ENCODE data around the gene TGFBR3. TPM values are rescaled to one million over a fixed set of nuclear protein-coding genes. Genes with fewer than 3 reads are reported as not detected.

The TGFBR3 gene
- total and polyA plus RNA-seq, 2 of the 4 experiments (the other 2 are of a cell fraction) = 3.0 to 11.3 TPM

GRCh38 chr1:91755702-91756287, 130.2 kb downstream of the TGFBR3 start:
- ATAC-seq (ENCODE audit: low read depth) = no peak
- WGBS, 2 experiments (ENCODE audit: extremely low coverage in 2 of 2, insufficient read length in 1 of 2) = 93% methylated on average over 3 of the region's 6 CpGs; no CpG with 5 or more reads in 1 of the 2 experiments
- no peak overlapping the region for H2BK15ac ChIP-seq (ENCODE audit: low read depth, low read length)
- POLR2A ChIA-PET (ENCODE audit: unreplicated experiment) = no interaction called here
- H3K9me1 ChIP-seq (ENCODE audit: insufficient read depth, low read length) = peaks cover 4% of the 10 kb centered on the region; the same call in 1 of the 2 replicates
- no peak overlapping the region for H4K5ac ChIP-seq (ENCODE audit: low read depth, low read length)
- no peak overlapping the region for H3K14ac ChIP-seq (replicated peaks; ENCODE audit: low read depth, low read length)
- no peaks in the 10 kb centered on the region for H3K27me3 ChIP-seq (ENCODE audit: control insufficient read depth, insufficient read depth, low read length)
- no peak overlapping the region for H3K27ac ChIP-seq (ENCODE audit: insufficient read depth, low read length)
- peaks cover 9% of the 10 kb centered on the region for H3K4me1 ChIP-seq (ENCODE audit: control insufficient read depth, insufficient read depth, low read length)
- no peak overlapping the region for H3K56ac ChIP-seq (ENCODE audit: extremely low read depth, insufficient read depth, low read length)
- H3K79me1 ChIP-seq (ENCODE audit: low read depth in 1 of 2, low read length in 2 of 2) = no peaks in the 10 kb centered on the region
- H3K23ac ChIP-seq (ENCODE audit: low read depth, low read length) = no peak overlapping the region
- TF ChIP-seq FOS (IDR thresholded peaks at IDR 0.05; ENCODE audit: low read depth, low read length) (no peak), MXI1 (IDR thresholded peaks at IDR 0.05; ENCODE audit: borderline replicate concordance, low read depth, low read length) (no peak), NFE2L2 (IDR thresholded peaks at IDR 0.05; ENCODE audit: low read depth, low read length) (no peak), ELK1 (IDR thresholded peaks at IDR 0.05; ENCODE audit: borderline replicate concordance, low read depth, low read length) (no peak), RCOR1 (IDR thresholded peaks at IDR 0.05; ENCODE audit: insufficient replicate concordance, low read length) (no peak), BHLHE40 (IDR thresholded peaks at IDR 0.05; ENCODE audit: low read depth, low read length) (no peak), MAZ (IDR thresholded peaks at IDR 0.05; ENCODE audit: borderline replicate concordance, low read depth, low read length) (no peak), CTCF (conservative IDR thresholded peaks at IDR 0.05; ENCODE audit: low read depth, low read length) (no peak), POLR2A (IDR thresholded peaks at IDR 0.05; ENCODE audit: low read depth, low read length) (no peak), SMC3 (IDR thresholded peaks at IDR 0.05; ENCODE audit: low read depth, low read length) (no peak)
- TF ChIP-seq, protein P1, sequence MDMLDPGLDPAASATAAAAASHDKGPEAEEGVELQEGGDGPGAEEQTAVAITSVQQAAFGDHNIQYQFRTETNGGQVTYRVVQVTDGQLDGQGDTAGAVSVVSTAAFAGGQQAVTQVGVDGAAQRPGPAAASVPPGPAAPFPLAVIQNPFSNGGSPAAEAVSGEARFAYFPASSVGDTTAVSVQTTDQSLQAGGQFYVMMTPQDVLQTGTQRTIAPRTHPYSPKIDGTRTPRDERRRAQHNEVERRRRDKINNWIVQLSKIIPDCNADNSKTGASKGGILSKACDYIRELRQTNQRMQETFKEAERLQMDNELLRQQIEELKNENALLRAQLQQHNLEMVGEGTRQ (IDR thresholded peaks at IDR 0.05; ENCODE audit: low read depth, low read length) = no peak
- H3K4me2 ChIP-seq (ENCODE audit: low read depth, low read length) = no peak overlapping the region
- H4K20me1 ChIP-seq (ENCODE audit: insufficient read depth, low read length) = no peaks in the 10 kb centered on the region
- no peak overlapping the region for H2AK5ac ChIP-seq (ENCODE audit: low read depth, low read length)
- no peak overlapping the region for H3K18ac ChIP-seq (ENCODE audit: low read depth, low read length)
- H3K9me3 ChIP-seq (ENCODE audit: control insufficient read depth, insufficient read depth, low read length) = no peaks in the 10 kb centered on the region
- H3K9ac ChIP-seq (ENCODE audit: low read depth, low read length) = no peak overlapping the region
- no peak overlapping the region for H2AK9ac ChIP-seq (replicated peaks; ENCODE audit: low read depth, low read length, poor library complexity)
- no peak overlapping the region for H4K91ac ChIP-seq (ENCODE audit: insufficient read depth, low read depth, low read length)
- CTCF ChIA-PET = interaction anchor here (0.6 kb wide), 1 partner anchor 151 kb away, joined by 4 read pairs; no protein-coding TSS in a partner anchor
- intact Hi-C loops (cut with micrococcal nuclease) (no loop called here), dilution Hi-C loops (cut with HindIII; ENCODE audit: low sequenced_read_pairs, unreplicated experiment) (no loop called here), in situ Hi-C loops (cut with MboI; ENCODE audit: low sequenced_read_pairs) (no loop called here)
- no peak overlapping the region for H4K8ac ChIP-seq (ENCODE audit: low read depth in 2 of 2, low read length in 2 of 2)
- no TSS peak for BruUV-seq (replicated peaks)
- no peak overlapping the region for H3K4ac ChIP-seq (ENCODE audit: low read depth, low read length)
- no peak overlapping the region for H2AFZ ChIP-seq (replicated peaks; ENCODE audit: low read length, poor library complexity)
- H2BK120ac ChIP-seq (ENCODE audit: low read depth, low read length) = no peak overlapping the region
- peaks cover 4% of the 10 kb centered on the region for H3K36me3 ChIP-seq (ENCODE audit: control insufficient read depth, insufficient read depth, low read length)
- H3K4me3 ChIP-seq (ENCODE audit: insufficient read depth, low read depth, low read length) = no peak overlapping the region
- 0 out of 2 replicates have a peak overlapping the region, but pooled peaks have one; percentile 23 for H2BK20ac ChIP-seq (ENCODE audit: low read depth, low read length)
- H2BK5ac ChIP-seq (ENCODE audit: low read depth, low read length, poor library complexity, severe bottlenecking) = no peak overlapping the region
- DNase-seq = no peak
